GM10847 (cell line): ENCODE data around the gene HOXB5.

ENCODE experiments used
- POLR2A ChIP-seq: IDR thresholded peaks from 2 replicates; pipeline ENCODE4 v1.6.1; 2011; ENCODE audit not compliant: insufficient read length; ENCODE audit errors: extremely low read depth

The HOXB5 gene

GRCh38 chr17:48623583-48623982 lies 30.0 kb upstream of the HOXB5 start:
- no peak for TF ChIP-seq POLR2A

- TF ChIP-seq POLR2A, result no peak
Observed at GRCh38 chr17:48622857-48623256, 29.3 kb upstream of the HOXB5 start.

GRCh38 chr17:48621410-48622392 lies 28.1 kb upstream of the HOXB5 start:
- TF ChIP-seq POLR2A, result no peak

- no peak for TF ChIP-seq POLR2A
Observed at GRCh38 chr17:48620461-48621139, 27.0 kb upstream of the HOXB5 start.

- TF ChIP-seq POLR2A, result no peak
Observed at GRCh38 chr17:48619826-48620449, 26.4 kb upstream of the HOXB5 start.

GRCh38 chr17:48618256-48618896 lies 24.8 kb upstream of the HOXB5 start:
- no peak for TF ChIP-seq POLR2A

GRCh38 chr17:48617471-48618255 lies 24.1 kb upstream of the HOXB5 start:
- no peak for TF ChIP-seq POLR2A

- no peak for TF ChIP-seq POLR2A
Observed at GRCh38 chr17:48616717-48617470, 23.3 kb upstream of the HOXB5 start.

- no peak for TF ChIP-seq POLR2A
Observed at GRCh38 chr17:48615963-48616716, 22.6 kb upstream of the HOXB5 start.

- no peak for TF ChIP-seq POLR2A
Observed at GRCh38 chr17:48615047-48615962, 21.7 kb upstream of the HOXB5 start, which contains the start of gene HOXB8. Gene HOXB8, minus strand, starts transcription at chr17:48615292. Its CDS starts 588 bp downstream, at chr17:48614704.

GRCh38 chr17:48613862-48614694 lies 20.5 kb upstream of the HOXB5 start:
- TF ChIP-seq POLR2A, result no peak
